Activated B cell treated with CpG ODN at 0.5 μM for 24 hours (primary cell): Measurements from ENCODE around the gene SIDT2. TPM values are rescaled to one million over a fixed set of nuclear protein-coding genes. Genes with fewer than 3 reads are reported as not detected.

Source experiments
- ATAC-seq: fragments of 200-7000 bp; cut with Tn5 transposase; one replicate; pipeline ENCODE4 v1.10.0; 2021; ENCODE audit warnings: low read depth, mild to moderate bottlenecking, moderate library complexity
- CTCF ChIA-PET: fragments of 350-600 bp; sonication (Branson Sonifier 250); formaldehyde crosslinking; loops from one replicate; lab custom pipeline; 2021; ENCODE audit warnings: antibody characterized with exemption; lab: Charles Lee
- POLR2A ChIA-PET: fragments of 350-600 bp; sonication (Branson Sonifier 250); formaldehyde crosslinking; loops from one replicate; lab custom pipeline; 2021; ENCODE audit warnings: antibody characterized with exemption; lab: Charles Lee
- DNase-seq: peaks from one replicate; pipeline ENCODE4 v3.0.0; 2022
- H3K27ac Mint-ChIP-seq: one replicate; pipeline ENCODE4 v1.8.0; 2020; ENCODE audit warnings: mixed read lengths
- H3K27me3 Mint-ChIP-seq: one replicate; pipeline ENCODE4 v1.8.0; 2021; ENCODE audit warnings: mixed read lengths
- H3K36me3 Mint-ChIP-seq: one replicate; pipeline ENCODE4 v1.8.0; 2021; ENCODE audit warnings: low read depth, mixed read lengths
- H3K4me1 Mint-ChIP-seq: one replicate; pipeline ENCODE4 v1.8.0; 2021; ENCODE audit warnings: mixed read lengths
- H3K4me3 Mint-ChIP-seq: one replicate; pipeline ENCODE4 v1.8.0; 2020; ENCODE audit warnings: mild to moderate bottlenecking, mixed read lengths
- H3K9me3 Mint-ChIP-seq: one replicate; pipeline ENCODE4 v1.8.0; 2020; ENCODE audit warnings: mixed read lengths
- CTCF ChIP-seq: fragments of 200-600 bp; IDR thresholded peaks from one replicate; pipeline ENCODE4 v1.8.0; 2022; ENCODE audit warnings: antibody characterized with exemption, mild to moderate bottlenecking
- intact Hi-C: fragments of 100-400 bp; cut with micrococcal nuclease; formaldehyde crosslinking; loops from one replicate; pipeline ENCODE4 v1.15.1; 2024
- total RNA-seq: library from RNA; stranded (reverse); gene quantifications from 2 replicates; pipeline ENCODE4 v1.2.3, GENCODE V29; 2022

The SIDT2 gene
- total RNA-seq, 1 donor from 2014 or later = 115 TPM

GRCh38 chr11:117220999-117221774 lies 42.6 kb downstream of the SIDT2 start:
- POLR2A ChIA-PET = interaction anchor here (0.6 to 1.5 kb wide), 7 partner anchors 10 to 303 kb away, joined by 3 to 5 read pairs (median 3); partner anchors contain the start of genes PAFAH1B2 and SIDT2
- DNase-seq (no peak), ATAC-seq (no peak)
- Mint-ChIP-seq H3K27me3 (no peaks in the 10 kb centered on the region), H3K4me1 (peaks cover 2% of the 10 kb centered on the region), H3K36me3 (peaks cover 90% of the 10 kb centered on the region), H3K27ac (no peak overlapping the region), H3K9me3 (no peaks in the 10 kb centered on the region), H3K4me3 (no peak overlapping the region)
- CTCF ChIA-PET = interaction anchor here (0.7 to 1.4 kb wide), 3 partner anchors 9 to 115 kb away, joined by 4 read pairs; no protein-coding TSS in a partner anchor
- intact Hi-C loops = no loop called here
- TF ChIP-seq CTCF = no peak

- POLR2A ChIA-PET = interaction anchor here (0.6 to 1.4 kb wide), 3 partner anchors 25 to 65 kb away, joined by 3 read pairs; no protein-coding TSS in a partner anchor
- no peak for TF ChIP-seq CTCF
- no peak overlapping the region for H3K27ac Mint-ChIP-seq
- H3K27me3 Mint-ChIP-seq = no peaks in the 10 kb centered on the region
- H3K4me3 Mint-ChIP-seq = no peak overlapping the region
- CTCF ChIA-PET = interaction anchor here (0.7 to 1.4 kb wide), 3 partner anchors 9 to 116 kb away, joined by 4 read pairs; no protein-coding TSS in a partner anchor
- ATAC-seq = no peak
- H3K9me3 Mint-ChIP-seq = no peaks in the 10 kb centered on the region
- intact Hi-C loops = no loop called here
- no peak for DNase-seq
- H3K36me3 Mint-ChIP-seq = peaks cover 90% of the 10 kb centered on the region
- peaks cover 9% of the 10 kb centered on the region for H3K4me1 Mint-ChIP-seq
Observed at GRCh38 chr11:117221775-117222517, 43.4 kb downstream of the SIDT2 start.

- H3K36me3 Mint-ChIP-seq = peaks cover 90% of the 10 kb centered on the region
- no peak for TF ChIP-seq CTCF
- no peak overlapping the region for H3K4me3 Mint-ChIP-seq
- no peaks in the 10 kb centered on the region for H3K27me3 Mint-ChIP-seq
- H3K27ac Mint-ChIP-seq = no peak overlapping the region
- intact Hi-C loops = no loop called here
- ChIA-PET POLR2A (interaction anchor here (1.3 to 1.8 kb wide), 2 partner anchors 34 to 43 kb away, joined by 4 read pairs; no protein-coding TSS in a partner anchor), CTCF (interaction anchor here (1.4 kb wide), 2 partner anchors 7 to 43 kb away, joined by 4 read pairs; no protein-coding TSS in a partner anchor)
- no peaks in the 10 kb centered on the region for H3K9me3 Mint-ChIP-seq
- no peak for ATAC-seq
- H3K4me1 Mint-ChIP-seq = peaks cover 15% of the 10 kb centered on the region
- no peak for DNase-seq
Observed at GRCh38 chr11:117222991-117223740, 44.6 kb downstream of the SIDT2 start.

- H3K27ac Mint-ChIP-seq = no peak overlapping the region
- no peak for DNase-seq
- peaks cover 20% of the 10 kb centered on the region for H3K4me1 Mint-ChIP-seq
- H3K4me3 Mint-ChIP-seq = no peak overlapping the region
- no peaks in the 10 kb centered on the region for H3K9me3 Mint-ChIP-seq
- no peak for TF ChIP-seq CTCF
- CTCF ChIA-PET = no interaction called here
- intact Hi-C loops = no loop called here
- peaks cover 89% of the 10 kb centered on the region for H3K36me3 Mint-ChIP-seq
- POLR2A ChIA-PET = interaction anchor here (1.3 to 1.8 kb wide), 2 partner anchors 35 to 44 kb away, joined by 4 read pairs; no protein-coding TSS in a partner anchor
- H3K27me3 Mint-ChIP-seq = no peaks in the 10 kb centered on the region
- no peak for ATAC-seq
Observed at GRCh38 chr11:117223741-117224689, 45.5 kb downstream of the SIDT2 start.
